ENCODE data around the gene UGGT1. TPM values are rescaled to one million over a fixed set of nuclear protein-coding genes. Genes with fewer than 3 reads are reported as not detected.

The UGGT1 gene
- total and polyA plus RNA-seq, 4 donors, result 6.7 to 74.7 (median 32.4) TPM

DNA sequence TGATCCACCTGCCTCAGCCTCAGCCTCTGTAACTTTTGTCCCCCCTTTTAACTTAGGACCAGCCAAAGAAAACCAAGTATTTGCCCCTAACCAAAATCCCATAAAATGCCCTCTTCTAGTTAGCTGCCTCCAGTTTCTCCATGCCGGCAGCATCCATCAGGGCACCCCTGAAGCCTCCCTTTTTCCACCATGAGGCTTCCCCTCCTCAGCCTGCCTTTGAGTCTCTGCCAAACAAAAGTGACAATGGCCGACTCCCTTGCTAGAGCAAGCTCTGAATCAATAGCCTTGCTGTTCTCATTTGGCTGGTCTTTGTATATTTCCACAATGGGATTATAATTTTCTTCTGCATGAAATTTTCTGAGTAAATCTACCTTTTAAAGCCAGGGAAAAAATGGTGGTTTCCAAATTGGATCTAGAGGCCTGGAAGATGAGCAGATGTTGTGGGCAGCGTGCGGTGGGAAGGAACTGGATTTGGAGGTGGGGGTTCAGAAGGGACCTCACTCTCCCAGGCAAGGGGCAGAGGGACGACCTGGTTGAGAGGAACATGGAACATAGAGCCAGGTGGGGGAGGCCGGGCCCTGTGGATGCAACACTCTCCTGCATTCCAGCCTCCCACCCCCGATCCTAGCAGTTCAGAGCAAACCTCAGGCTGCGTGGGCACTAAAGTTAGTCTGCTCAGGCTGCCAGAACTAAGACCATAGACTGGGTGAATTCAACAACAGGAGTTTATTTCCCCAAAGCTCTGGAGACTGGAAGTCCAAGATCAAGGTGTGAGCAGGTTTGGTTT lies 147.1 kb downstream of the UGGT1 start:
- no peak overlapping the region for H3K9ac ChIP-seq (ENCODE audit: low read depth in 1 of 2, low read length in 2 of 2)
- TF ChIP-seq RAD21 (IDR thresholded peaks at IDR 0.05), result no peak
- TF ChIP-seq SP1 (IDR thresholded peaks at IDR 0.05), result no peak
- TF ChIP-seq, protein P1, sequence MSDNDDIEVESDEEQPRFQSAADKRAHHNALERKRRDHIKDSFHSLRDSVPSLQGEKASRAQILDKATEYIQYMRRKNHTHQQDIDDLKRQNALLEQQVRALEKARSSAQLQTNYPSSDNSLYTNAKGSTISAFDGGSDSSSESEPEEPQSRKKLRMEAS (IDR thresholded peaks at IDR 0.05), result no peak
- TF ChIP-seq, protein P2, sequence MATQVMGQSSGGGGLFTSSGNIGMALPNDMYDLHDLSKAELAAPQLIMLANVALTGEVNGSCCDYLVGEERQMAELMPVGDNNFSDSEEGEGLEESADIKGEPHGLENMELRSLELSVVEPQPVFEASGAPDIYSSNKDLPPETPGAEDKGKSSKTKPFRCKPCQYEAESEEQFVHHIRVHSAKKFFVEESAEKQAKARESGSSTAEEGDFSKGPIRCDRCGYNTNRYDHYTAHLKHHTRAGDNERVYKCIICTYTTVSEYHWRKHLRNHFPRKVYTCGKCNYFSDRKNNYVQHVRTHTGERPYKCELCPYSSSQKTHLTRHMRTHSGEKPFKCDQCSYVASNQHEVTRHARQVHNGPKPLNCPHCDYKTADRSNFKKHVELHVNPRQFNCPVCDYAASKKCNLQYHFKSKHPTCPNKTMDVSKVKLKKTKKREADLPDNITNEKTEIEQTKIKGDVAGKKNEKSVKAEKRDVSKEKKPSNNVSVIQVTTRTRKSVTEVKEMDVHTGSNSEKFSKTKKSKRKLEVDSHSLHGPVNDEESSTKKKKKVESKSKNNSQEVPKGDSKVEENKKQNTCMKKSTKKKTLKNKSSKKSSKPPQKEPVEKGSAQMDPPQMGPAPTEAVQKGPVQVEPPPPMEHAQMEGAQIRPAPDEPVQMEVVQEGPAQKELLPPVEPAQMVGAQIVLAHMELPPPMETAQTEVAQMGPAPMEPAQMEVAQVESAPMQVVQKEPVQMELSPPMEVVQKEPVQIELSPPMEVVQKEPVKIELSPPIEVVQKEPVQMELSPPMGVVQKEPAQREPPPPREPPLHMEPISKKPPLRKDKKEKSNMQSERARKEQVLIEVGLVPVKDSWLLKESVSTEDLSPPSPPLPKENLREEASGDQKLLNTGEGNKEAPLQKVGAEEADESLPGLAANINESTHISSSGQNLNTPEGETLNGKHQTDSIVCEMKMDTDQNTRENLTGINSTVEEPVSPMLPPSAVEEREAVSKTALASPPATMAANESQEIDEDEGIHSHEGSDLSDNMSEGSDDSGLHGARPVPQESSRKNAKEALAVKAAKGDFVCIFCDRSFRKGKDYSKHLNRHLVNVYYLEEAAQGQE (IDR thresholded peaks at IDR 0.05), result no peak
- TF ChIP-seq, protein P3, sequence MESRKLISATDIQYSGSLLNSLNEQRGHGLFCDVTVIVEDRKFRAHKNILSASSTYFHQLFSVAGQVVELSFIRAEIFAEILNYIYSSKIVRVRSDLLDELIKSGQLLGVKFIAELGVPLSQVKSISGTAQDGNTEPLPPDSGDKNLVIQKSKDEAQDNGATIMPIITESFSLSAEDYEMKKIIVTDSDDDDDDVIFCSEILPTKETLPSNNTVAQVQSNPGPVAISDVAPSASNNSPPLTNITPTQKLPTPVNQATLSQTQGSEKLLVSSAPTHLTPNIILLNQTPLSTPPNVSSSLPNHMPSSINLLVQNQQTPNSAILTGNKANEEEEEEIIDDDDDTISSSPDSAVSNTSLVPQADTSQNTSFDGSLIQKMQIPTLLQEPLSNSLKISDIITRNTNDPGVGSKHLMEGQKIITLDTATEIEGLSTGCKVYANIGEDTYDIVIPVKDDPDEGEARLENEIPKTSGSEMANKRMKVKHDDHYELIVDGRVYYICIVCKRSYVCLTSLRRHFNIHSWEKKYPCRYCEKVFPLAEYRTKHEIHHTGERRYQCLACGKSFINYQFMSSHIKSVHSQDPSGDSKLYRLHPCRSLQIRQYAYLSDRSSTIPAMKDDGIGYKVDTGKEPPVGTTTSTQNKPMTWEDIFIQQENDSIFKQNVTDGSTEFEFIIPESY (IDR thresholded peaks at IDR 0.05), result no peak
- no peak for TF ChIP-seq EGR1 (IDR thresholded peaks at IDR 0.05; ENCODE audit: low read depth in 2 of 2)
- no peaks in the 10 kb centered on the region for H3K36me3 ChIP-seq (ENCODE audit: control insufficient read depth in 4 of 4, insufficient read depth in 3 of 4, low read depth in 1 of 4, low read length in 3 of 4)
- H3K4me3 ChIP-seq (ENCODE audit: low read depth in 1 of 3, low read length in 3 of 3), result no peak overlapping the region
- WGBS, result 93% methylated on average over 8 of the region's 8 CpGs
- H3K9me3 ChIP-seq (ENCODE audit: control insufficient read depth in 4 of 4, low read length in 3 of 4), result no peaks in the 10 kb centered on the region
- DNase-seq (ENCODE audit: low spot score), result no peak
- peaks cover 0 to 7% (median 5%) of the 10 kb centered on the region in 4 donors for H3K4me1 ChIP-seq (ENCODE audit: control insufficient read depth in 4 of 4, insufficient read depth in 4 of 4, low read length in 3 of 4)
- no peaks in the 10 kb centered on the region for H3K27me3 ChIP-seq (ENCODE audit: control insufficient read depth in 4 of 4, insufficient read depth in 4 of 4, low read length in 3 of 4)
- H3K27ac ChIP-seq (ENCODE audit: low read depth in 1 of 2, low read length in 2 of 2), result no peak overlapping the region

DNA sequence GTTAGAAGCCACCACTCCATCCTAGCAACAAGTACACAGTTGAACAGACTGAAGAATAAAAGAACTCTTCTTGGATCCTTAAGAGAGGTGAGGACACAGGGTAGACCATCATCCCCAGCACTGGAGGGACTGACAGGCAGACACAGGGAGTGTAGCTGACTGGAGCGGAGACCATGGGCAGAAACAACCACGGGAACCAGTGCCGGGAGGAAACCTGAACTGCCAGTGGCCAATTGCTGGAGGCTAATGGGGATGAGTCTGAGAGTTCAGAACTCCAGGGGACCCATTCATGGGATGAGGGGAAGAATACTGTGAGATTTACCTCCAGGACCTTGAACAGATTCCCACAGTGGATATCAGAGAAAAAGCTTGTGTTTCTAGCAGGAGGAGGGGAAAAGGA lies 150.9 kb downstream of the UGGT1 start:
- H3K27me3 ChIP-seq (ENCODE audit: control insufficient read depth in 4 of 4, insufficient read depth in 4 of 4, low read length in 3 of 4), result no peaks in the 10 kb centered on the region
- H3K9me3 ChIP-seq (ENCODE audit: control insufficient read depth in 4 of 4, low read length in 3 of 4), result no peaks in the 10 kb centered on the region
- no peaks in the 10 kb centered on the region for H3K36me3 ChIP-seq (ENCODE audit: control insufficient read depth in 4 of 4, insufficient read depth in 3 of 4, low read depth in 1 of 4, low read length in 3 of 4)
- DNase-seq (ENCODE audit: low spot score), result no peak
- WGBS, result 80% methylated on average over 3 of the region's 3 CpGs
- no peak overlapping the region for H3K4me3 ChIP-seq (ENCODE audit: low read depth in 1 of 3, low read length in 3 of 3)
- H3K4me1 ChIP-seq (ENCODE audit: control insufficient read depth in 4 of 4, insufficient read depth in 4 of 4, low read length in 3 of 4), result no peaks in the 10 kb centered on the region
- TF ChIP-seq, protein P2 (IDR thresholded peaks at IDR 0.05), result no peak
- no peak for TF ChIP-seq TAF1 (conservative IDR thresholded peaks at IDR 0.05)
- TF ChIP-seq, protein P1 (IDR thresholded peaks at IDR 0.05), result no peak
- no peak for TF ChIP-seq HNF4G (IDR thresholded peaks at IDR 0.05)
- H3K27ac ChIP-seq (ENCODE audit: low read depth in 1 of 2, low read length in 2 of 2), result no peak overlapping the region
- H3K9ac ChIP-seq (ENCODE audit: low read depth in 1 of 2, low read length in 2 of 2), result no peak overlapping the region

Small RNA genes within 50 kb of the gene (small RNA-seq; reads per million reads assigned to genes)
- gene AC108059.2, result not detected
- not detected for gene AC108059.3
- gene DYNLT3P2, result not detected
- not detected for gene RF00019

Other genes starting within 250 kb of the UGGT1 start
- 10 to 100 TPM; 14.3 to 17.0 TPM for gene POLR2D, start 233.0 kb upstream of the UGGT1 start, total RNA-seq
- gene POLR2D, start 233.0 kb upstream of the UGGT1 start, polyA plus RNA-seq, result 10 to 100 TPM; 11.4 to 11.9 TPM
- gene AMMECR1L, start 205.2 kb upstream of the UGGT1 start, total RNA-seq, result 1 to 10 TPM; 6.7 to 8.0 TPM
- 1 to 10 TPM; 1.5 to 5.4 TPM for gene AMMECR1L, start 205.2 kb upstream of the UGGT1 start, polyA plus RNA-seq
- 1 to 10 TPM; 4.2 to 4.8 TPM for gene SAP130, start 63.1 kb upstream of the UGGT1 start, total RNA-seq
- 1 to 10 TPM; 3.3 to 5.3 TPM for gene SAP130, start 63.1 kb upstream of the UGGT1 start, polyA plus RNA-seq
- gene HS6ST1, start 227.7 kb downstream of the UGGT1 start, total RNA-seq, result 10 to 100 TPM; 19.1 to 31.9 TPM
- gene HS6ST1, start 227.7 kb downstream of the UGGT1 start, polyA plus RNA-seq, result 10 to 100 TPM; 17.9 to 31.7 TPM

Data from liver (tissue), 10 donors.